Measurements from ENCODE around the gene KCNAB1.
"Not testable (repeated sequence)": the region's sequence is repeated elsewhere in the genome, so short reads cannot be mapped to it uniquely, and the experiment has no call there.

KCNAB1 gene

GRCh38 chr3:156558389-156558788, 438.0 kb downstream of the KCNAB1 start:
- H3K4me3 ChIP-seq (ENCODE audit: control insufficient read depth, low read depth, low read length) = no peak overlapping the region
- no peak for DNase-seq (ENCODE audit: low read depth)
- TF ChIP-seq CTCF (IDR thresholded peaks at IDR 0.05; ENCODE audit: control insufficient read depth, insufficient read depth, low read depth, low read length, missing control alignments) = no peak

- no peak for TF ChIP-seq CTCF (IDR thresholded peaks at IDR 0.05; ENCODE audit: control insufficient read depth, insufficient read depth, low read depth, low read length, missing control alignments)
- DNase-seq (ENCODE audit: low read depth) = no peak
- H3K4me3 ChIP-seq (ENCODE audit: control insufficient read depth, low read depth, low read length) = no peak overlapping the region
These were observed 438.9 kb downstream of the KCNAB1 start for GRCh38 chr3:156559321-156559720.

GRCh38 chr3:156561533-156561932, 441.2 kb downstream of the KCNAB1 start:
- no peak for TF ChIP-seq CTCF (IDR thresholded peaks at IDR 0.05; ENCODE audit: control insufficient read depth, insufficient read depth, low read depth, low read length, missing control alignments)
- DNase-seq (ENCODE audit: low read depth) = no peak
- no peak overlapping the region for H3K4me3 ChIP-seq (ENCODE audit: control insufficient read depth, low read depth, low read length)

- DNase-seq (ENCODE audit: low read depth); H3K4me3 ChIP-seq (ENCODE audit: control insufficient read depth, low read depth, low read length): not testable (repeated sequence)
These were observed 442.1 kb downstream of the KCNAB1 start for GRCh38 chr3:156562486-156562885.

- DNase-seq (ENCODE audit: low read depth) = no peak
- no peak overlapping the region for H3K4me3 ChIP-seq (ENCODE audit: control insufficient read depth, low read depth, low read length)
- no peak for TF ChIP-seq CTCF (IDR thresholded peaks at IDR 0.05; ENCODE audit: control insufficient read depth, insufficient read depth, low read depth, low read length, missing control alignments)
These were observed 443.7 kb downstream of the KCNAB1 start for GRCh38 chr3:156563900-156564682.

GRCh38 chr3:156569016-156569415, 448.6 kb downstream of the KCNAB1 start:
- not testable (repeated sequence) for DNase-seq (ENCODE audit: low read depth); H3K4me3 ChIP-seq (ENCODE audit: control insufficient read depth, low read depth, low read length)

- not testable (repeated sequence) for H3K4me3 ChIP-seq (ENCODE audit: control insufficient read depth, low read depth, low read length); DNase-seq (ENCODE audit: low read depth)
These were observed 449.5 kb downstream of the KCNAB1 start for GRCh38 chr3:156569881-156570280.

- TF ChIP-seq CTCF (IDR thresholded peaks at IDR 0.05; ENCODE audit: control insufficient read depth, insufficient read depth, low read depth, low read length, missing control alignments) = no peak
- DNase-seq (ENCODE audit: low read depth) = no peak
- no peak overlapping the region for H3K4me3 ChIP-seq (ENCODE audit: control insufficient read depth, low read depth, low read length)
These were observed 455.3 kb downstream of the KCNAB1 start for GRCh38 chr3:156575641-156576040.

Measured in AG09309 (cell line).